Hypothalamus (tissue), 51 donors: ENCODE measurements around the gene ANKRD60.

Source experiments
- DNase-seq, 51 donors: peaks; one replicate each; lab custom pipeline; 2025; lab: John Stamatoyannopoulos, UW

The ANKRD60 gene

DNA sequence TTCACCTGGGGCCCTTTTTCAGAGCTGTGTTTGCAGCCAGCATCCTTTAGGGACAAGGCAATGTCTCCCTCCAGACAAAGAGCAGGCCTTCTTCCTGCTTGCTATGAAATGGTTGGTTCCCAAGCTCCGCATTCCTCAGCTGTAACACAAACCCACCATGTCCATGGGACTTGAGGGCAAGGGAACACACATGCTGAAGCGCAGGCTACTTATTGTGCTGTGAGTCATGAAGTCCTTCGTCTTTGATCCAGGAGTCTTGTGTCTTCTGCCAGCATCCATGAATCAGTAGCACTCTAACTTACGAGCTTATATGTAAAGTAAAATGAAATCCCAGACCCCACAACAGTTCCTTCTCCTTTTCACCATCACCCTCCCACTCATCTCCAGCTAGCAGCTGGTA lies 59.0 kb downstream of the ANKRD60 start:
- DNase-seq, result no peak

DNA sequence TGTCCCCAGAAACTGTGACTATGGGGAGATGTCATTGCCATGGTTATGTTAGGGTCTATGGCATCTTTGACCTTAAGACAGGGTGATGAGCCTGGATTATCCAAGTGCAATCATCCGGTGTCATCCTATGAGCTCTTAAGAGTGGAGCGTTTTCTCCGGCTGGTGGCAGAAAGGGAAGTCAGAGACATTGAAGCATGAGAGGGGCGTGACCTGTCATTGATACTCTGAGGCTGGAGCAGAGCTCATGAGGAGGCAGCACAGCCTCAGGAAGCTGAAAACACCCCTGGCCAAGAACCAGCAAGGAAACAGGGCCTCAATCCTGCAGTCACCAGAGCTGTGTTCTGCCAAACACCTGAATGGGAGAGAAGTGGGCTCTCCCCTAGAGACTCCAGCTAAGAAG lies 59.6 kb downstream of the ANKRD60 start:
- DNase-seq, result no peak

DNA sequence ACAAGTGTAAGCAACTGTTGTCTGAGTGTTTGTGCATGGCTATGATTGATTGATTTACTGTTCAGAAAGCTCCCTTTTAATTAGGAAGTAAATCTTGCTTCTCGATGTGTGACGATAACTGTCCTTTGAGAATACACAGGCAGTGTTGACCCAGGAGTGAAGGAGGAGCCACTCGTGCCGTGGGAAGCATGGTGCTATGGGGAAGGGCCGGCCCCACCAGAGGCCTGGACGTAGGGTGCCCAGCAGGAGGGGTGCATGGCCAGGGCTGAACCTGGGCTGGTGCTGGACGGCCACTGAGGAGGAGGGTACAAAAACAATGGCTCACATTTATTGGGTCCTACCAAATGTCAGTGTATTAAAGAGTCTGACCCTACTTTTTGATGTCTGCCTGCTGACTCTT lies 60.7 kb downstream of the ANKRD60 start:
- no peak for DNase-seq
